Spleen (tissue), 11 donors: ENCODE measurements around the gene NYAP2. TPM values are rescaled to one million over a fixed set of nuclear protein-coding genes. Genes with fewer than 3 reads are reported as not detected.

Experiments
- DNase-seq: peaks from one replicate; pipeline ENCODE4 v3.0.0-alpha.2; 2020
- H3K27ac ChIP-seq, 8 donors: fragments of 200-600 bp; sonication (generic) in 7 of 8; 1 replicate in 4 of 8; 2 replicates in 4 of 8; pipeline versions ENCODE4 v1.5.0 to v1.8.0; 2016 to 2021; ENCODE audit warnings: inconsistent platforms in 4 of 8, mild to moderate bottlenecking in 4 of 8, moderate library complexity in 1 of 8
- H3K27me3 ChIP-seq, 7 donors: fragments of 200-600 bp; sonication (generic) in 6 of 7; replicated peaks in 1 of 7; 1 replicate in 4 of 7; 2 replicates in 3 of 7; pipeline versions ENCODE4 v1.5.0 to v1.8.0; 2016 to 2021; ENCODE audit warnings: inconsistent platforms in 3 of 7, mild to moderate bottlenecking in 1 of 7
- H3K36me3 ChIP-seq, 6 donors: fragments of 200-600 bp; sonication (generic) in 5 of 6; 1 replicate in 4 of 6; 2 replicates in 2 of 6; pipeline versions ENCODE4 v1.5.0 to v1.8.0; 2016 to 2021; ENCODE audit warnings: inconsistent platforms in 2 of 6
- H3K4me1 ChIP-seq, 6 donors: fragments of 200-600 bp; sonication (generic) in 5 of 6; 1 replicate in 3 of 6; 2 replicates in 3 of 6; pipeline versions ENCODE4 v1.5.0 to v1.8.0; 2016 to 2021; ENCODE audit warnings: inconsistent platforms in 3 of 6
- H3K4me3 ChIP-seq, 8 donors: fragments of 200-600 bp; sonication (generic) in 7 of 8; 1 replicate in 4 of 8; 2 replicates in 4 of 8; pipeline versions ENCODE4 v1.5.0 to v1.8.0; 2016 to 2021; ENCODE audit warnings: inconsistent platforms in 4 of 8, mild to moderate bottlenecking in 4 of 8, moderate library complexity in 2 of 8
- H3K9me3 ChIP-seq, 8 donors: fragments of 200-600 bp; sonication (generic) in 7 of 8; 1 replicate in 4 of 8; 2 replicates in 4 of 8; pipeline versions ENCODE4 v1.5.0 to v1.8.0; 2016 to 2021; ENCODE audit warnings: inconsistent platforms in 4 of 8
- POLR2A ChIP-seq, 3 donors: fragments of 450-650 bp; IDR thresholded peaks; one replicate each; pipeline ENCODE4 v1.5.1; 2017; ENCODE audit warnings: antibody characterized with exemption in 3 of 3, mild to moderate bottlenecking in 1 of 3
- POLR2AphosphoS5 ChIP-seq, 3 donors: sonication (generic); formaldehyde crosslinking; IDR thresholded peaks; one replicate each; pipeline ENCODE4 v1.5.1; 2017; ENCODE audit warnings: antibody characterized with exemption in 3 of 3
- WGBS, 5 donors: extraction: QIAGEN DNeasy Blood & Tissue Kit in 3 of 5; methylation state at CpG; one replicate each; pipeline versions ENCODE4 v1.1.5 to v1.1.7; 2013 to 2018; 5-methylcytosine and 5-hydroxymethylcytosine counted together
- intact Hi-C: fragments of 100-400 bp; cut with DNase I; formaldehyde crosslinking; loops from one replicate; pipeline ENCODE4 v1.15.0; 2023; ENCODE audit warnings: low total_unique reads
- polyA plus RNA-seq, 3 donors: library from polyadenylated mRNA; stranded (reverse); fragments of 200-250 nt; gene quantifications; one replicate each; pipeline ENCODE4 v1.2.1, GENCODE V29; 2013
- total RNA-seq, 7 donors: library from RNA; depleted of rRNA in 3 of 7; stranded (reverse); fragments of >200 nt in 3 of 7; fragmentation: NEBNext Ultra II Directional in 4 of 7; extraction: Animal tissue kit (Norgen Biotek cat#: 25700) in 4 of 7; gene quantifications; one replicate each; pipeline versions ENCODE4 v1.1.0 to v1.2.1, GENCODE V29; 2016 to 2021
- TF ChIP-seq, protein P1 (sequence below), 11 experiments: fragments of 200-600 bp in 7 of 11; fragments of 450-650 bp in 4 of 11; sonication (generic) in 4 of 11; IDR thresholded peaks in 8 of 11; conservative IDR thresholded peaks in 3 of 11; 1 replicate in 7 of 11; 2 replicates in 4 of 11; pipeline versions ENCODE4 v1.4.0 to v1.8.0; 2016 to 2021; ENCODE audit warnings: antibody characterized with exemption in 11 of 11, inconsistent platforms in 4 of 11, mild to moderate bottlenecking in 1 of 11
- donor health status: healthy with polysubstance abuse.
- donor health status: DM: no; HTN: no; CAD: no; lungs with moderate emphysema.
- donor health status: DM: no; HTN: no; CAD: no.
- donor health status: Bipolar disorder and iron deficiency.
- donor health status: healthy.
- donor health status: DM: no; HTN: no; CAD: no.
- donor health status: DM: yes; HTN: yes; CAD: no.

Gene NYAP2
- total and polyA plus RNA-seq, 10 donors = 0.06 to 0.33 (median 0.16) TPM; not detected in 1

DNA sequence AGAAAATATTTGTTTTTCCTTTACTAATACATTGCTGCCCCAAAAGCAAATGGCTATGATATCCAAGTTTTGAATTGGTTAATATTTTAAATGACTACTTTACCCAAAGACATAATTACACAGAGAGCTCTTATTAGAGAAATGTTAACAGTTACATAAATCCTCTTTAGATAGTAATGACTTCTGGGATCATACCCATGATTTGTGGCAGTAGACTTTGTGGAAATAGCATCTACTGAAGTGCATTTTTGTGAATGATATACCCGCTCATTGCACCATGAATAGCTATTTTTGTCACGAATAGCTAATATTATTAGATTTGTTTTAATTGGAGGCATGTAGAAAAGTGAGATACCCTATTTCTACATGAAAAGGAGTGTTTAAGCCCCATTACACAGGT, 15.8 kb downstream of the NYAP2 start:
- Histone ChIP-seq H3K9me3 (no peaks in the 10 kb centered on the region), H3K36me3 (no peaks in the 10 kb centered on the region), H3K4me3 (no peak overlapping the region), H3K27ac (no peak overlapping the region), H3K27me3 (no peaks in the 10 kb centered on the region), H3K4me1 (no peaks in the 10 kb centered on the region)
- DNase-seq = no peak
- intact Hi-C loops = no loop called here
- TF ChIP-seq POLR2A (IDR thresholded peaks at IDR 0.05) = no peak
- TF ChIP-seq POLR2AphosphoS5 (IDR thresholded peaks at IDR 0.05) = no peak
- TF ChIP-seq, protein P1, sequence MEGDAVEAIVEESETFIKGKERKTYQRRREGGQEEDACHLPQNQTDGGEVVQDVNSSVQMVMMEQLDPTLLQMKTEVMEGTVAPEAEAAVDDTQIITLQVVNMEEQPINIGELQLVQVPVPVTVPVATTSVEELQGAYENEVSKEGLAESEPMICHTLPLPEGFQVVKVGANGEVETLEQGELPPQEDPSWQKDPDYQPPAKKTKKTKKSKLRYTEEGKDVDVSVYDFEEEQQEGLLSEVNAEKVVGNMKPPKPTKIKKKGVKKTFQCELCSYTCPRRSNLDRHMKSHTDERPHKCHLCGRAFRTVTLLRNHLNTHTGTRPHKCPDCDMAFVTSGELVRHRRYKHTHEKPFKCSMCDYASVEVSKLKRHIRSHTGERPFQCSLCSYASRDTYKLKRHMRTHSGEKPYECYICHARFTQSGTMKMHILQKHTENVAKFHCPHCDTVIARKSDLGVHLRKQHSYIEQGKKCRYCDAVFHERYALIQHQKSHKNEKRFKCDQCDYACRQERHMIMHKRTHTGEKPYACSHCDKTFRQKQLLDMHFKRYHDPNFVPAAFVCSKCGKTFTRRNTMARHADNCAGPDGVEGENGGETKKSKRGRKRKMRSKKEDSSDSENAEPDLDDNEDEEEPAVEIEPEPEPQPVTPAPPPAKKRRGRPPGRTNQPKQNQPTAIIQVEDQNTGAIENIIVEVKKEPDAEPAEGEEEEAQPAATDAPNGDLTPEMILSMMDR (IDR thresholded peaks at IDR 0.05 in 8 of 11, conservative IDR thresholded peaks at IDR 0.05 in 3 of 11) = no peak
- WGBS, 5 donors = 80 to 90% (median 83%) methylated on average over 2 of the region's 2 CpGs

DNA sequence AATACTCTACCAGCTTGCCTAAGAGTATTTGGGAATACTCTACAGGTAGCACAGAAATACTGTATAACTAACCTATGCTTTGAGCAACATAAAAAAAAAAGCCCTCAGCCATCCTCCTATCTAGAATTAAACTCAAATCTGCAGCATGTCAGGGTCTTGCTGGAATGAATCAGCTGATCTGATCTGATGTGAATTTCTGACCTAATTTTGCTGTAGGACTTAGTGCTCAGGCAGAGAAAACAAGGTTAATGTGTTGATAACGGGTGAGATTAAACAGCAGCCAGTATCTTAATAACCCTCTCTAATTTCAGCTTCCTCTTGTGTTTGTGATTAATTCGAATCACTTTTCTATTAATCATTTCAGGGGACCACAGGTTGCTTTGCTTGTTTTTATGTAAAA, 16.3 kb downstream of the NYAP2 start:
- Histone ChIP-seq H3K4me3 (no peak overlapping the region), H3K27ac (no peak overlapping the region)
- TF ChIP-seq, protein P1 (IDR thresholded peaks at IDR 0.05 in 8 of 11, conservative IDR thresholded peaks at IDR 0.05 in 3 of 11) = no peak
- no peak for TF ChIP-seq POLR2A (IDR thresholded peaks at IDR 0.05)
- TF ChIP-seq POLR2AphosphoS5 (IDR thresholded peaks at IDR 0.05) = no peak

DNA sequence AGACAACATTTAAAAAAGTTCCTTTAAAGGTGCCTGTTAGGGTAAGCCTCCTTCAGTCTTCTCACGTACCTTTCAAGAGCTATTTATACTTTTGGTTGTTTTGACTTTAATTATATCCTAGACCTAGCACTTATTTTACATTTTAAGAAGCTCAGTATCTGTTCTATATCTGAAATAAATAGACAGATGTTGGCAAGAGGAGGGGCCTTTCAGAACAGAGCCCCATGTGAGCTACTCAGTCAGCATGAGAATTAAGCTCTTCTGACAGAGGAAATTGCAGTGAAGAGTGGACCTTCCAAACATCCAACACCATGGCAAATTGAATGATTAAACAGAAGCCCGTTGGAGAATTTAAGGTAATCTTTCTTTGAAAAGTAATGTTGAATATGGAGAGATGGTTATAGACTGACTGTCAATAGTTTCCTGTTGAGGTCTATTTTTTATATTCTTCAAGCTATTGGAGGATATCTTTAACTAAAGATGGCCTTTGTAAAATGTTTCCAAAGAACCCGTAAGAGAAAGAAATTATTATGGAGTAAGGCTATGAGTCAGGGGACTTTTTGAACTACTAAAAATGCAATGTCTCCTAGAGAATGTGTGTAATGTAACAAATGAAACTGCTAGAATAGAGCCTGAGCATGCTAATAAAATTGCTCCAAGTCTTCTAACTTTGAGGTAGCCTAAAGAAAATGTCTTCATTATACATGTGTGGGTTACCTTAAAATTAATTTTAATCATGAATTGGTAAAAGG, 17.3 kb downstream of the NYAP2 start:
- no peak overlapping the region for H3K27ac ChIP-seq
- TF ChIP-seq, protein P1 (IDR thresholded peaks at IDR 0.05 in 8 of 11, conservative IDR thresholded peaks at IDR 0.05 in 3 of 11) = no peak
- TF ChIP-seq POLR2AphosphoS5 (IDR thresholded peaks at IDR 0.05) (no peak), POLR2A (IDR thresholded peaks at IDR 0.05) (no peak)
- DNase-seq = no peak
- H3K36me3 ChIP-seq = no peaks in the 10 kb centered on the region
- H3K27me3 ChIP-seq = no peaks in the 10 kb centered on the region
- intact Hi-C loops = no loop called here
- no peak overlapping the region for H3K4me3 ChIP-seq
- H3K9me3 ChIP-seq = no peaks in the 10 kb centered on the region
- 68 to 83% (median 75%) methylated on average over 3 of the region's 3 CpGs for WGBS, 5 donors
- no peaks in the 10 kb centered on the region for H3K4me1 ChIP-seq

More for the DNA sequence above, 16.3 kb downstream of the NYAP2 start:
- no peak for DNase-seq
- intact Hi-C loops = no loop called here
- Histone ChIP-seq H3K9me3 (no peaks in the 10 kb centered on the region), H3K27me3 (no peaks in the 10 kb centered on the region), H3K4me1 (no peaks in the 10 kb centered on the region), H3K36me3 (no peaks in the 10 kb centered on the region)
- 64 to 81% (median 72%) methylated on average over 2 of the region's 2 CpGs for WGBS, 5 donors

DNA sequence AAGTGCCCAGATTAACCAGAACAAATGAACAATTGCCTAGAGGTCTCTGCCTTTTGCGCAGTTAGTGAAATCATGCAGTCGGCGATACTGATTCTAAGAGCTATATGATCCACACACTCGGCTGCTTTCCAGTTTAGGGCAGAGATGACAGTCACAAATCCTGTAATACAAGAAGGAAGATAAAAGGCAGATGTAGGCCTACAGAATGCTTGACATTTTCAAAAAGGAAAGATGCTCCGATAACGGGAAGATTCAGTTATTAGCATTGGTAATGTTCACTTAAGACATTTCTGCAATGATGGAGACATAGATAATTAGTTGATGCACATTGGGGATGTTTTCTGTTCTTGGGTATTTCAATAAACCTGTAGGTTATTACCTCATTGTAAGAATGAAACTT, 19.5 kb downstream of the NYAP2 start:
- no peaks in the 10 kb centered on the region for H3K4me1 ChIP-seq
- DNase-seq = no peak
- H3K9me3 ChIP-seq = no peaks in the 10 kb centered on the region
- no peaks in the 10 kb centered on the region for H3K36me3 ChIP-seq
- H3K4me3 ChIP-seq = no peak overlapping the region
- intact Hi-C loops = no loop called here
- TF ChIP-seq POLR2A (IDR thresholded peaks at IDR 0.05) (no peak), POLR2AphosphoS5 (IDR thresholded peaks at IDR 0.05) (no peak)
- TF ChIP-seq, protein P1 (IDR thresholded peaks at IDR 0.05 in 8 of 11, conservative IDR thresholded peaks at IDR 0.05 in 3 of 11) = no peak
- H3K27ac ChIP-seq = no peak overlapping the region
- WGBS, 5 donors = 92 to 97% (median 93%) methylated on average over 6 of the region's 6 CpGs
- H3K27me3 ChIP-seq = no peaks in the 10 kb centered on the region
